Smooth muscle cell (in vitro differentiated cells): ENCODE results near the gene VAC14. TPM values are rescaled to one million over a fixed set of nuclear protein-coding genes. Genes with fewer than 3 reads are reported as not detected.

Experiments
- DNase-seq: peaks from one replicate; lab custom pipeline; 2025; ENCODE audit not compliant: unreplicated experiment; lab: John Stamatoyannopoulos, UW
- H2AFZ ChIP-seq: fragments of 200-600 bp; sonication (generic); 2 replicates; pipeline ENCODE4 v1.6.0; 2016; ENCODE audit warnings: antibody characterized with exemption, low read depth, mild to moderate bottlenecking
- H3F3A ChIP-seq: fragments of 200-600 bp; sonication (generic); 2 replicates; pipeline ENCODE4 v1.6.0; 2017; ENCODE audit warnings: antibody characterized with exemption, low read depth
- H3K27ac ChIP-seq: fragments of 200-600 bp; sonication (generic); 2 replicates; pipeline ENCODE4 v1.5.1; 2016; ENCODE audit warnings: low read depth, mild to moderate bottlenecking
- H3K27me3 ChIP-seq: fragments of 200-600 bp; sonication (generic); 2 replicates; pipeline ENCODE4 v1.6.1; 2016; ENCODE audit warnings: low read depth, mild to moderate bottlenecking
- H3K36me3 ChIP-seq: fragments of 200-600 bp; sonication (generic); 2 replicates; pipeline ENCODE4 v1.5.1; 2016; ENCODE audit warnings: low read depth
- H3K4me1 ChIP-seq: fragments of 200-600 bp; sonication (generic); 2 replicates; pipeline ENCODE4 v1.5.1; 2016; ENCODE audit warnings: low read depth
- H3K4me2 ChIP-seq: fragments of 200-600 bp; sonication (generic); 2 replicates; pipeline ENCODE4 v1.6.0; 2016; ENCODE audit warnings: mild to moderate bottlenecking
- H3K4me3 ChIP-seq: fragments of 200-600 bp; sonication (generic); 2 replicates; pipeline ENCODE4 v1.5.1; 2016; ENCODE audit warnings: mild to moderate bottlenecking
- H3K79me2 ChIP-seq: fragments of 200-600 bp; sonication (generic); 2 replicates; pipeline ENCODE4 v1.6.0; 2016; ENCODE audit warnings: low read depth, mild to moderate bottlenecking
- H3K9ac ChIP-seq: fragments of 200-600 bp; sonication (generic); 2 replicates; pipeline ENCODE4 v1.6.0; 2016; ENCODE audit warnings: low read depth
- H3K9me3 ChIP-seq: fragments of 200-600 bp; sonication (generic); replicated peaks from 2 replicates; pipeline ENCODE4 v1.5.1; 2016; ENCODE audit warnings: low read depth
- H4K20me1 ChIP-seq: fragments of 200-600 bp; sonication (generic); 2 replicates; pipeline ENCODE4 v1.6.0; 2016; ENCODE audit warnings: low read depth
- WGBS: methylation state at CpG from one replicate; pipeline ENCODE4 v1.1.7; 2016; ENCODE audit warnings: low lambda C conversion rate; 5-methylcytosine and 5-hydroxymethylcytosine counted together
- polyA plus RNA-seq: library from polyadenylated mRNA; unstranded; fragments of >200 nt; fragmentation: Nextera tagmentation; extraction: Ambion mirVana; gene quantifications from 2 replicates; pipeline ENCODE4 v1.2.1, GENCODE V29; 2016
- total RNA-seq: library from RNA; depleted of rRNA; stranded (reverse); fragments of >200 nt; gene quantifications from 2 replicates; pipeline ENCODE4 v1.2.3, GENCODE V29; 2014
- TF ChIP-seq, protein P1 (sequence below): fragments of 200-600 bp; sonication (generic); IDR thresholded peaks from 2 replicates; pipeline ENCODE4 v1.5.1; 2017; ENCODE audit warnings: borderline replicate concordance, mild to moderate bottlenecking, antibody characterized with exemption; ENCODE audit not compliant: insufficient read depth, poor library complexity, severe bottlenecking

The VAC14 gene
- total and polyA plus RNA-seq, 2 experiments from 2014 or later, result 27.9 to 52.3 TPM

GRCh38 chr16:70704586-70704985, 96.4 kb downstream of the VAC14 start:
- H3K36me3 ChIP-seq, result no peaks in the 10 kb centered on the region
- no peak overlapping the region for H3K4me3 ChIP-seq
- H3K9ac ChIP-seq, result no peak overlapping the region
- DNase-seq, result no peak
- H3K4me1 ChIP-seq, result peaks cover 16% of the 10 kb centered on the region
- no peaks in the 10 kb centered on the region for H3K27me3 ChIP-seq
- H3F3A ChIP-seq, result peaks cover 9% of the 10 kb centered on the region
- no peak overlapping the region for H3K4me2 ChIP-seq
- 95% methylated on average over 11 of the region's 11 CpGs for WGBS
- no peaks in the 10 kb centered on the region for H3K9me3 ChIP-seq
- no peaks in the 10 kb centered on the region for H3K79me2 ChIP-seq
- TF ChIP-seq, protein P1, sequence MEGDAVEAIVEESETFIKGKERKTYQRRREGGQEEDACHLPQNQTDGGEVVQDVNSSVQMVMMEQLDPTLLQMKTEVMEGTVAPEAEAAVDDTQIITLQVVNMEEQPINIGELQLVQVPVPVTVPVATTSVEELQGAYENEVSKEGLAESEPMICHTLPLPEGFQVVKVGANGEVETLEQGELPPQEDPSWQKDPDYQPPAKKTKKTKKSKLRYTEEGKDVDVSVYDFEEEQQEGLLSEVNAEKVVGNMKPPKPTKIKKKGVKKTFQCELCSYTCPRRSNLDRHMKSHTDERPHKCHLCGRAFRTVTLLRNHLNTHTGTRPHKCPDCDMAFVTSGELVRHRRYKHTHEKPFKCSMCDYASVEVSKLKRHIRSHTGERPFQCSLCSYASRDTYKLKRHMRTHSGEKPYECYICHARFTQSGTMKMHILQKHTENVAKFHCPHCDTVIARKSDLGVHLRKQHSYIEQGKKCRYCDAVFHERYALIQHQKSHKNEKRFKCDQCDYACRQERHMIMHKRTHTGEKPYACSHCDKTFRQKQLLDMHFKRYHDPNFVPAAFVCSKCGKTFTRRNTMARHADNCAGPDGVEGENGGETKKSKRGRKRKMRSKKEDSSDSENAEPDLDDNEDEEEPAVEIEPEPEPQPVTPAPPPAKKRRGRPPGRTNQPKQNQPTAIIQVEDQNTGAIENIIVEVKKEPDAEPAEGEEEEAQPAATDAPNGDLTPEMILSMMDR, result no peak
- no peaks in the 10 kb centered on the region for H4K20me1 ChIP-seq
- no peak overlapping the region for H3K27ac ChIP-seq
- H2AFZ ChIP-seq, result no peak overlapping the region

DNA sequence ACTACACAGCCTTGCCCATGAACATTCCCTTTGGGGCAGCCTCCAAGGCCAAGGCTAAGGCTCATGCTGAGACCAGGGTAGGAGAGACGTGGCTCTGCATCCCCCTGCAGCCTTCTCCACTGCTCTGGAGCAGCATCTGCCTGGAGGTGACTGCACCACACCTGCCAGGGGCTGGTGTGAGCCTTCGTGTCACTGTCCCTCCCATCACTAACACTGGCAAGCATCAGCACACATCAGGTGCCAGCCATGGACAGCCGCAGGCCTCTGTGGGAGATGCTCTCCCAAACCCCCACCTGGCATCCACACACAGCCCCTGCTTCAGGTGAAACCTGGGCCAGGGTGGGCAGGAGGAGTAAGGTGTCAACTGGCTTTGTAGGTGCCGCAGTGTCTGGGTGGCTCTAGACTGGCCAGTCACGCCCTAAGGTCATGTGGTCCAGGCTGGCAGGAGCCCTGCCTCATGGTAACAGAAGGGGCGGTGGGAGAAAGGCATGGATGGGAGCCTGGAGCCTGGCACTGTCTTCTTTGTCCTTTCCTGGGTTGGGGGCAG, 97.0 kb downstream of the VAC14 start:
- Histone ChIP-seq H3F3A (peaks cover 9% of the 10 kb centered on the region), H3K9me3 (no peaks in the 10 kb centered on the region), H3K27ac (peak overlapping the region; percentile 93), H3K4me1 (peaks cover 16% of the 10 kb centered on the region), H2AFZ (no peak overlapping the region), H3K27me3 (no peaks in the 10 kb centered on the region), H3K4me3 (no peak overlapping the region), H3K79me2 (no peaks in the 10 kb centered on the region), H4K20me1 (no peaks in the 10 kb centered on the region), H3K36me3 (no peaks in the 10 kb centered on the region), H3K4me2 (peak overlapping the region; percentile 37), H3K9ac (peak overlapping the region; percentile 46)
- TF ChIP-seq, protein P1, result no peak
- no peak for DNase-seq
- WGBS, result 89% methylated on average over 6 of the region's 6 CpGs

GRCh38 chr16:70703041-70703834, 97.7 kb downstream of the VAC14 start:
- peak; percentile 67 for DNase-seq
- TF ChIP-seq, protein P1, result peak; percentile 37
- peak overlapping the region; percentile 93 for H3K27ac ChIP-seq
- H4K20me1 ChIP-seq, result no peaks in the 10 kb centered on the region
- no peak overlapping the region for H2AFZ ChIP-seq
- peak overlapping the region; percentile 46 for H3K9ac ChIP-seq
- no peaks in the 10 kb centered on the region for H3K27me3 ChIP-seq
- no peaks in the 10 kb centered on the region for H3K9me3 ChIP-seq
- no peak overlapping the region for H3K4me3 ChIP-seq
- H3K36me3 ChIP-seq, result no peaks in the 10 kb centered on the region
- peak overlapping the region; percentile 42 for H3K4me2 ChIP-seq
- 23% methylated on average over 16 of the region's 16 CpGs for WGBS
- no peaks in the 10 kb centered on the region for H3K79me2 ChIP-seq
- peaks cover 10% of the 10 kb centered on the region for H3K4me1 ChIP-seq
- peaks cover 9% of the 10 kb centered on the region for H3F3A ChIP-seq

DNA sequence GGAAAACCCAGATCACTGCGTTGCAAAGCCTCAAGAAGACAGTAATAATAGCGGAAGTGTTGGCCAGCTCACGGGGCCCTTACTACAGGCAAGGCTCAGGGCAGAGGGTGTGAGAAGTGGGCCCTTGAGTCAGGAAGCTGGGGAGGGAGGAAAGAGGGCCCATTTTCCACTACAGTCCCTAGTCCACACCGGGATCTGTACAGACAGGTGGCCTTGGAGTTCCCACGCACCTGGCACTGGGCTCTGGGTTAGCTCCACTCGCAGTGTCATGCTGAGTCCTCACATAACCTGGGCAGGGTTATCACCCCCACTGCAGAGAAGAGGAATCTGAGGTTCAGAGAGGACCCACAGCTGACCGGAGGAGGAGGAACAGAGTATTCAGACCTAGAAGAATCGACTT, 98.3 kb downstream of the VAC14 start:
- Histone ChIP-seq H3K36me3 (no peaks in the 10 kb centered on the region), H3K27ac (peak overlapping the region; percentile 93), H3K27me3 (no peaks in the 10 kb centered on the region), H4K20me1 (no peaks in the 10 kb centered on the region), H3K79me2 (no peaks in the 10 kb centered on the region), H3F3A (peaks cover 9% of the 10 kb centered on the region), H3K4me2 (peak overlapping the region; percentile 42), H3K9me3 (no peaks in the 10 kb centered on the region), H3K9ac (peak overlapping the region; percentile 3), H2AFZ (no peak overlapping the region), H3K4me1 (peaks cover 10% of the 10 kb centered on the region), H3K4me3 (no peak overlapping the region)
- TF ChIP-seq, protein P1, result no peak
- 86% methylated on average over 8 of the region's 8 CpGs for WGBS
- DNase-seq, result no peak
